ENCODE measurements around the gene TCF20. TPM values are rescaled to one million over a fixed set of nuclear protein-coding genes. Genes with fewer than 3 reads are reported as not detected.

TCF20 gene
- total RNA-seq, 1 donor from 2014 or later = 41.1 TPM

- no peak for DNase-seq (ENCODE audit: extremely low spot score, unreplicated experiment)
- Mint-ChIP-seq H3K4me1 (ENCODE audit: unreplicated experiment) (no peaks in the 10 kb centered on the region), H3K27ac (ENCODE audit: unreplicated experiment) (no peak overlapping the region), H3K27me3 (ENCODE audit: unreplicated experiment) (no peaks in the 10 kb centered on the region), H3K4me3 (ENCODE audit: unreplicated experiment) (no peak overlapping the region), H3K9me3 (ENCODE audit: unreplicated experiment) (no peaks in the 10 kb centered on the region), H3K36me3 (ENCODE audit: unreplicated experiment) (no peaks in the 10 kb centered on the region)
- no peak for TF ChIP-seq CTCF (IDR thresholded peaks at IDR 0.05)
These were observed 44.6 kb downstream of the TCF20 start for GRCh38 chr22:42225841-42226240.

- H3K4me3 Mint-ChIP-seq (ENCODE audit: unreplicated experiment) = no peak overlapping the region
- no peaks in the 10 kb centered on the region for H3K4me1 Mint-ChIP-seq (ENCODE audit: unreplicated experiment)
- H3K27me3 Mint-ChIP-seq (ENCODE audit: unreplicated experiment) = no peaks in the 10 kb centered on the region
- H3K27ac Mint-ChIP-seq (ENCODE audit: unreplicated experiment) = no peak overlapping the region
- H3K9me3 Mint-ChIP-seq (ENCODE audit: unreplicated experiment) = no peaks in the 10 kb centered on the region
- no peaks in the 10 kb centered on the region for H3K36me3 Mint-ChIP-seq (ENCODE audit: unreplicated experiment)
- TF ChIP-seq CTCF (IDR thresholded peaks at IDR 0.05) = no peak
- no peak for DNase-seq (ENCODE audit: extremely low spot score, unreplicated experiment)
These were observed 48.3 kb downstream of the TCF20 start for GRCh38 chr22:42222140-42222539.

Other genes with a start within 250 kb of the TCF20 start
- gene NAGA, start 199.8 kb downstream of the TCF20 start, total RNA-seq = 23.5 and 24.8 TPM in 2 replicates
- not detected in 2 replicates for gene PHETA2, start 196.4 kb downstream of the TCF20 start, total RNA-seq
- 67.9 and 76.5 TPM in 2 replicates for gene SMDT1, start 191.0 kb downstream of the TCF20 start, total RNA-seq
- 58.5 and 69.2 TPM in 2 replicates for gene NDUFA6, start 179.9 kb downstream of the TCF20 start, total RNA-seq
- 1.4 and 1.5 TPM in 2 replicates for gene CYP2D6, start 139.8 kb downstream of the TCF20 start, total RNA-seq
- not detected in 2 replicates for gene NFAM1, start 161.8 kb upstream of the TCF20 start, total RNA-seq
- 38.6 and 40.4 TPM in 2 replicates for gene RRP7A, start 249.1 kb upstream of the TCF20 start, total RNA-seq

All from osteocyte (in vitro differentiated cells).